ENCODE data around the gene VAPA.

VAPA gene

GRCh38 chr18:9867071-9867594 lies 46.7 kb upstream of the VAPA start:
- no peak overlapping the region for H3K27ac ChIP-seq (ENCODE audit: low read length)
- H3K27me3 ChIP-seq (ENCODE audit: low read depth, low read length), result 0 out of 2 replicates have a peak, but pooled peaks cover 3% of the 10 kb centered on the region
- no peak for TF ChIP-seq EZH2phosphoT487 (IDR thresholded peaks at IDR 0.05; ENCODE audit: low read depth)
- no peak for TF ChIP-seq CTCF (IDR thresholded peaks at IDR 0.05; ENCODE audit: low read depth, low read length)
- no peak overlapping the region for H3K4me2 ChIP-seq (ENCODE audit: low read length)
- H4K20me1 ChIP-seq (ENCODE audit: insufficient read depth, low read length), result no peaks in the 10 kb centered on the region
- H2AFZ ChIP-seq (ENCODE audit: low read depth, low read length), result no peak overlapping the region
- H3K9ac ChIP-seq (ENCODE audit: low read length), result no peak overlapping the region
- no peaks in the 10 kb centered on the region for H3K79me2 ChIP-seq (ENCODE audit: low read length)
- no peaks in the 10 kb centered on the region for H3K9me3 ChIP-seq (ENCODE audit: insufficient read depth, low read length)
- no peaks in the 10 kb centered on the region for H3K4me1 ChIP-seq (ENCODE audit: low read length)
- H3K36me3 ChIP-seq (replicated peaks; ENCODE audit: low read depth, low read length), result no peaks in the 10 kb centered on the region
- no peak overlapping the region for H3K4me3 ChIP-seq (ENCODE audit: low read length)

GRCh38 chr18:9868857-9869714 lies 44.7 kb upstream of the VAPA start:
- Histone ChIP-seq H3K4me2 (ENCODE audit: low read length) (no peak overlapping the region), H3K4me1 (ENCODE audit: low read length) (no peaks in the 10 kb centered on the region)

DNA sequence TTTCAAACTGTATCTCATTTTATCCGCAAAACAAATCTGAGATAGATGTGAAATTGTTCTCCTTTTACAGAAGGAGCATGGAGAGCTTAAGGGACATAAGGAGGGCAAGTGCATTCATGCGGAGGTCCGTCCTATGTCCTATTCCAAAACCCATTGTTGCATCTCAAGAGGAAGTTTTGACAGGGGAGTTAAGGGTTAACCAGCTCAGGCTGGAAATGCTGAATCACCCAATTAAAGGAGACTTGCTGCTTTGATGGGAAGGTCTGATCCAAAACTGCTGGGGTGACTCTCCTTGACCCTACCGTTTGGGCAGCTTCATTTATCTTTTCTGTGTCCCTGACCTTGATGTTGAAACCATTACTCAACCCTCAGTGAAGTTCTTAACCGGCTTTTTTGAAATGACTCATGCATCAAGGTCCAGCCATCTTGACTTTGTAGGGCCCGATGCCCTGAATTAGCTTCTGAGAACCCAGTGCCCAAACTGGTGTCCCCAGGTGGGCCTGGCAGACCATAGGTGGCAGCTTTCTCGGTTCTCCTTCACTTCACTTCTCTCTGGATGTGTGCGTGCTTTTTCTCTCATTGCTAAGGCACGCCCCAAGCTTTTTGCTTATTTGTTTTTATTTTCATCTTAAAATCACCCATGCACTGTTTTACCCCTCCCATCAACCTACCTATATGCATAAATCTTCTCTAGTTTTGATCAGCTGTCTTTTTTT lies 43.9 kb upstream of the VAPA start:
- Histone ChIP-seq H3K27ac (ENCODE audit: low read length) (no peak overlapping the region), H3K9ac (ENCODE audit: low read length) (no peak overlapping the region), H3K9me3 (ENCODE audit: insufficient read depth, low read length) (no peaks in the 10 kb centered on the region), H2AFZ (ENCODE audit: low read depth, low read length) (no peak overlapping the region), H3K79me2 (ENCODE audit: low read length) (no peaks in the 10 kb centered on the region), H3K4me3 (ENCODE audit: low read length) (no peak overlapping the region), H3K36me3 (replicated peaks; ENCODE audit: low read depth, low read length) (no peaks in the 10 kb centered on the region), H3K4me2 (ENCODE audit: low read length) (no peak overlapping the region), H3K27me3 (ENCODE audit: low read depth, low read length) (0 out of 2 replicates have a peak, but pooled peaks cover 3% of the 10 kb centered on the region), H3K4me1 (ENCODE audit: low read length) (no peaks in the 10 kb centered on the region), H4K20me1 (ENCODE audit: insufficient read depth, low read length) (no peaks in the 10 kb centered on the region)
- TF ChIP-seq EZH2phosphoT487 (IDR thresholded peaks at IDR 0.05; ENCODE audit: low read depth) (no peak), CTCF (IDR thresholded peaks at IDR 0.05; ENCODE audit: low read depth, low read length) (no peak)

More at GRCh38 chr18:9868857-9869714, 44.7 kb upstream of the VAPA start:
- Histone ChIP-seq H3K79me2 (ENCODE audit: low read length) (no peaks in the 10 kb centered on the region), H3K36me3 (replicated peaks; ENCODE audit: low read depth, low read length) (no peaks in the 10 kb centered on the region), H4K20me1 (ENCODE audit: insufficient read depth, low read length) (no peaks in the 10 kb centered on the region), H2AFZ (ENCODE audit: low read depth, low read length) (no peak overlapping the region), H3K9me3 (ENCODE audit: insufficient read depth, low read length) (no peaks in the 10 kb centered on the region), H3K4me3 (ENCODE audit: low read length) (no peak overlapping the region), H3K27ac (ENCODE audit: low read length) (no peak overlapping the region), H3K27me3 (ENCODE audit: low read depth, low read length) (0 out of 2 replicates have a peak, but pooled peaks cover 3% of the 10 kb centered on the region), H3K9ac (ENCODE audit: low read length) (no peak overlapping the region)
- no peak for TF ChIP-seq CTCF (IDR thresholded peaks at IDR 0.05; ENCODE audit: low read depth, low read length)
- TF ChIP-seq EZH2phosphoT487 (IDR thresholded peaks at IDR 0.05; ENCODE audit: low read depth), result no peak
